Sigmoid colon (tissue), 4 donors: ENCODE data around the gene OAS3.
"Not testable (repeated sequence)": the region's sequence is repeated elsewhere in the genome, so short reads cannot be mapped to it uniquely, and the experiment has no call there.

ENCODE experiments used
- EP300 ChIP-seq, 4 donors: sonication (generic); formaldehyde crosslinking; IDR thresholded peaks; one replicate each; pipeline ENCODE4 v1.6.1; 2017; ENCODE audit warnings: antibody characterized with exemption in 4 of 4
- POLR2A ChIP-seq, 2 donors: fragments of 450-650 bp; IDR thresholded peaks; one replicate each; pipeline ENCODE4 v1.6.1; 2016; ENCODE audit warnings: antibody characterized with exemption in 2 of 2, mild to moderate bottlenecking in 2 of 2, moderate library complexity in 2 of 2
- POLR2AphosphoS5 ChIP-seq, 4 donors: sonication (generic); formaldehyde crosslinking; IDR thresholded peaks; one replicate each; pipeline ENCODE4 v1.6.1; 2017; ENCODE audit warnings: antibody characterized with exemption in 4 of 4
- TF ChIP-seq, protein P1 (sequence below), 4 experiments: fragments of 450-650 bp in 3 of 4; fragments of 200-600 bp in 1 of 4; IDR thresholded peaks; one replicate each; pipeline ENCODE4 v1.5.1; 2016 to 2019; ENCODE audit warnings: antibody characterized with exemption in 4 of 4, mild to moderate bottlenecking in 3 of 4, moderate library complexity in 2 of 4

DNA sequence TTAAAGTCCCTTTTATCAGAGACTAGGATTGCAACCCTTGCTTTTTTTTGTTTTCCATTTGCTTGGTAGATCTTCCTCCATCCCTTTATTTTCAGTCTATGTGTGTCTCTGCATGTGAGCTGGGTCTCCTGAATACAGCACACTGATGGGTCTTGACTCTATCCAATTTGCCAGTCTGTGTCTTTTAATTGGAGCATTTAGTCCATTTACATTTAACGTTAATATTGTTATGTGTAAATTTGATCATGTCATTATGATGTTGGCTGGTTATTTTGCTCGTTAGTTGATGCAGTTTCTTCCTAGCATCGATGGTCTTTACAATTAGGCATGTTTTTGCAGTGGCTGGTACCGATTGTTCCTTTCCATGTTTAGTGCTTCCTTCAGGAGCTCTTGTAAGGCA, 18.9 kb downstream of the OAS3 start:
- TF ChIP-seq, protein P1, sequence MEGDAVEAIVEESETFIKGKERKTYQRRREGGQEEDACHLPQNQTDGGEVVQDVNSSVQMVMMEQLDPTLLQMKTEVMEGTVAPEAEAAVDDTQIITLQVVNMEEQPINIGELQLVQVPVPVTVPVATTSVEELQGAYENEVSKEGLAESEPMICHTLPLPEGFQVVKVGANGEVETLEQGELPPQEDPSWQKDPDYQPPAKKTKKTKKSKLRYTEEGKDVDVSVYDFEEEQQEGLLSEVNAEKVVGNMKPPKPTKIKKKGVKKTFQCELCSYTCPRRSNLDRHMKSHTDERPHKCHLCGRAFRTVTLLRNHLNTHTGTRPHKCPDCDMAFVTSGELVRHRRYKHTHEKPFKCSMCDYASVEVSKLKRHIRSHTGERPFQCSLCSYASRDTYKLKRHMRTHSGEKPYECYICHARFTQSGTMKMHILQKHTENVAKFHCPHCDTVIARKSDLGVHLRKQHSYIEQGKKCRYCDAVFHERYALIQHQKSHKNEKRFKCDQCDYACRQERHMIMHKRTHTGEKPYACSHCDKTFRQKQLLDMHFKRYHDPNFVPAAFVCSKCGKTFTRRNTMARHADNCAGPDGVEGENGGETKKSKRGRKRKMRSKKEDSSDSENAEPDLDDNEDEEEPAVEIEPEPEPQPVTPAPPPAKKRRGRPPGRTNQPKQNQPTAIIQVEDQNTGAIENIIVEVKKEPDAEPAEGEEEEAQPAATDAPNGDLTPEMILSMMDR (IDR thresholded peaks at IDR 0.05): not testable (repeated sequence)
- not testable (repeated sequence) for TF ChIP-seq POLR2AphosphoS5, POLR2A, EP300 (IDR thresholded peaks at IDR 0.05)
